A673 (cell line): ENCODE results near the gene PKNOX2. TPM values are rescaled to one million over a fixed set of nuclear protein-coding genes. Genes with fewer than 3 reads are reported as not detected.

Source experiments
- BruUV-seq: library from RNA; stranded (reverse); fragments of 400-500 nt; replicated peaks from 2 replicates; lab custom pipeline; 2021; lab: Mats Ljungman, UMichigan
- CTCF ChIA-PET: fragments of 300-600 bp; sonication (Branson Sonifier 250); formaldehyde crosslinking; loops from one replicate; lab custom pipeline; 2022; ENCODE audit warnings: antibody characterized with exemption; lab: Charles Lee
- POLR2A ChIA-PET: fragments of 300-600 bp; sonication (Branson Sonifier 250); formaldehyde crosslinking; loops from one replicate; lab custom pipeline; 2022; ENCODE audit warnings: antibody characterized with exemption; ENCODE audit not compliant: low non-redundant PET; lab: Charles Lee
- DNase-seq: peaks from one replicate; pipeline ENCODE4 v3.0.0-alpha.2; 2015; ENCODE audit warnings: low spot score
- H3K27ac ChIP-seq: fragments of 200-600 bp; sonication (generic); 2 replicates; pipeline ENCODE4 v1.5.1; 2016; ENCODE audit warnings: mixed run types, low read depth, mild to moderate bottlenecking, mixed read lengths, antibody characterized with exemption, low read length; ENCODE audit not compliant: poor library complexity, severe bottlenecking
- H3K27me3 ChIP-seq: fragments of 200-600 bp; sonication (generic); replicated peaks from 2 replicates; pipeline ENCODE4 v1.6.1; 2017; ENCODE audit warnings: mixed run types, low read depth, mild to moderate bottlenecking, mixed read lengths, antibody characterized with exemption, low read length; ENCODE audit not compliant: insufficient read depth, poor library complexity
- H3K36me3 ChIP-seq: fragments of 200-600 bp; sonication (generic); 2 replicates; pipeline ENCODE4 v1.6.1; 2016; ENCODE audit warnings: mixed run types, mild to moderate bottlenecking, mixed read lengths, antibody characterized with exemption, low read length; ENCODE audit not compliant: insufficient read depth, poor library complexity, severe bottlenecking
- H3K4me1 ChIP-seq: fragments of 200-600 bp; sonication (generic); 2 replicates; pipeline ENCODE4 v1.6.1; 2017; ENCODE audit warnings: mixed run types, mild to moderate bottlenecking, mixed read lengths, antibody characterized with exemption, low read length; ENCODE audit not compliant: insufficient read depth, poor library complexity, severe bottlenecking
- H3K4me3 ChIP-seq: fragments of 200-600 bp; sonication (generic); 2 replicates; pipeline ENCODE4 v1.5.1; 2016; ENCODE audit warnings: low read depth, mixed run types, mild to moderate bottlenecking, mixed read lengths, low read length; ENCODE audit not compliant: poor library complexity, severe bottlenecking
- H3K9me3 ChIP-seq: fragments of 200-600 bp; sonication (generic); 2 replicates; pipeline ENCODE4 v1.6.1; 2016; ENCODE audit warnings: mixed run types, low read depth, mild to moderate bottlenecking, mixed read lengths, antibody characterized with exemption, low read length; ENCODE audit not compliant: poor library complexity, severe bottlenecking
- EZH2 ChIP-seq: fragments of 200-600 bp; sonication (generic); IDR thresholded peaks from 2 replicates; pipeline ENCODE4 v1.6.1; 2017; ENCODE audit warnings: borderline replicate concordance, low read depth, mild to moderate bottlenecking, mixed read lengths, antibody characterized with exemption, low read length; ENCODE audit not compliant: poor library complexity, severe bottlenecking
- intact Hi-C: fragments of 100-400 bp; cut with micrococcal nuclease; formaldehyde crosslinking; loops from one replicate; pipeline ENCODE4 v1.10.0; 2022; ENCODE audit not compliant: unreplicated experiment
- total RNA-seq: library from RNA; stranded (reverse); gene quantifications from 2 replicates; pipeline ENCODE4 v1.2.3, GENCODE V29; 2021
- TF ChIP-seq, protein P1 (sequence below): fragments of 300-800, 200-600 bp; sonication (generic); conservative IDR thresholded peaks from 2 replicates; pipeline ENCODE4 v1.5.1; 2017; ENCODE audit warnings: low read depth, mild to moderate bottlenecking, antibody characterized with exemption, low read length, moderate library complexity, mixed read lengths

The PKNOX2 gene
- total RNA-seq, 1 experiment from 2014 or later, result 1.1 TPM

DNA sequence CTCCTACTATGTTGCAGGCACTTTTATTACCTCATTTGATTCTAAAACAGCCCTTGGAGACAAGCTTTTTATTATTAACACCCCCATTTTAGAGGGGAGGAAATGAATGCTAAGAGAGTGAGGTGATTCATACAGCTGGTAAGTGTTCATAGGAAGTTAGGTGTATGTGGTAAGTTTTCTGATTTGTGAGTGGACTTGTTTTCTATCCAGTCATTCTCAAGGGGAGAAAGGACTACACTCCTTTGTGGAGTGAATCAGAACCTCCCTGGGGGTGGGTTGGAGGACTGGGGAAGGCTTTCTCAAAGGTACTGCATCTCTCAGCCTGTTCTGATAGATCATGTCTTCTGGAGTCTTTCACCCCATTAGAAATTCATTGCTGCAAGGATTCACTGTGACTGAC is 23.5 kb downstream of the PKNOX2 start:
- no TSS peak for BruUV-seq
- intact Hi-C loops, result no loop called here
- CTCF ChIA-PET, result interaction anchor here (1.0 kb wide), 1 partner anchor 39 kb away, joined by 3 read pairs; no protein-coding TSS in a partner anchor
- DNase-seq, result no peak
- Histone ChIP-seq H3K4me3 (no peak overlapping the region), H3K27me3 (peaks cover 29% of the 10 kb centered on the region), H3K36me3 (no peaks in the 10 kb centered on the region), H3K4me1 (no peaks in the 10 kb centered on the region), H3K9me3 (peaks cover 3% of the 10 kb centered on the region), H3K27ac (no peak overlapping the region)
- POLR2A ChIA-PET, result interaction anchor here (0.6 kb wide), 1 partner anchor 163 kb away, joined by 3 read pairs; no protein-coding TSS in a partner anchor
- no peak for TF ChIP-seq EZH2
- TF ChIP-seq, protein P1, sequence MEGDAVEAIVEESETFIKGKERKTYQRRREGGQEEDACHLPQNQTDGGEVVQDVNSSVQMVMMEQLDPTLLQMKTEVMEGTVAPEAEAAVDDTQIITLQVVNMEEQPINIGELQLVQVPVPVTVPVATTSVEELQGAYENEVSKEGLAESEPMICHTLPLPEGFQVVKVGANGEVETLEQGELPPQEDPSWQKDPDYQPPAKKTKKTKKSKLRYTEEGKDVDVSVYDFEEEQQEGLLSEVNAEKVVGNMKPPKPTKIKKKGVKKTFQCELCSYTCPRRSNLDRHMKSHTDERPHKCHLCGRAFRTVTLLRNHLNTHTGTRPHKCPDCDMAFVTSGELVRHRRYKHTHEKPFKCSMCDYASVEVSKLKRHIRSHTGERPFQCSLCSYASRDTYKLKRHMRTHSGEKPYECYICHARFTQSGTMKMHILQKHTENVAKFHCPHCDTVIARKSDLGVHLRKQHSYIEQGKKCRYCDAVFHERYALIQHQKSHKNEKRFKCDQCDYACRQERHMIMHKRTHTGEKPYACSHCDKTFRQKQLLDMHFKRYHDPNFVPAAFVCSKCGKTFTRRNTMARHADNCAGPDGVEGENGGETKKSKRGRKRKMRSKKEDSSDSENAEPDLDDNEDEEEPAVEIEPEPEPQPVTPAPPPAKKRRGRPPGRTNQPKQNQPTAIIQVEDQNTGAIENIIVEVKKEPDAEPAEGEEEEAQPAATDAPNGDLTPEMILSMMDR, result no peak

DNA sequence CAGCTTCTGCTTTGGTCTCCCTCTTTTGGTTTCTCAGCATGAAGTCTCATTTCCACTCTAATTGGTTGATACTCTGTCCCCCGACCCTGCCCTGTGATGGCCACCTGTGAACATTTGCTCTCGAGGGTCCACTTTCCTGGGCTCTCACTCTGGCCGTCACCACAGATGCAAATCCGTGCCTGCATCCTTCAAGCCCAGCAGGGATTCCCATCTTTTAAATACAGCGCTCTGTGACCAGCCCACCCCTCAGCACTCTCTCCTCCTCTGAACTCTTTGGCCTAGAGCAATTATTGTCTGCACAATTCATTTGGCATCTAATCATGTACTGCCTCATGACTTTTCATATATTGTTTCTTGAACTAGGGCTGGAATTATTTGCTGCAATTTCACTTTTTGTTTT is 26.0 kb downstream of the PKNOX2 start:
- DNase-seq, result no peak
- Histone ChIP-seq H3K9me3 (peaks cover 3% of the 10 kb centered on the region), H3K4me1 (no peaks in the 10 kb centered on the region), H3K27ac (no peak overlapping the region), H3K27me3 (peaks cover 23% of the 10 kb centered on the region), H3K4me3 (no peak overlapping the region), H3K36me3 (no peaks in the 10 kb centered on the region)
- no TSS peak for BruUV-seq
- TF ChIP-seq, protein P1, result no peak
- no peak for TF ChIP-seq EZH2
- intact Hi-C loops, result no loop called here
- POLR2A ChIA-PET, result no interaction called here
- CTCF ChIA-PET, result no interaction called here

- DNase-seq, result no peak
- H3K4me1 ChIP-seq, result no peaks in the 10 kb centered on the region
- no peak overlapping the region for H3K27ac ChIP-seq
- no peaks in the 10 kb centered on the region for H3K36me3 ChIP-seq
- no peaks in the 10 kb centered on the region for H3K9me3 ChIP-seq
- BruUV-seq, result no TSS peak
- ChIA-PET CTCF (no interaction called here), POLR2A (no interaction called here)
- H3K27me3 ChIP-seq, result peaks cover 13% of the 10 kb centered on the region
- intact Hi-C loops, result no loop called here
- TF ChIP-seq EZH2, result no peak
- TF ChIP-seq, protein P1, result no peak
- no peak overlapping the region for H3K4me3 ChIP-seq
These were observed 27.6 kb downstream of the PKNOX2 start for GRCh38 chr11:125192183-125192582.
